H1 (cell line): ENCODE measurements around the gene RXFP1.

Experiments used
- EP300 ChIP-seq, 2 experiments: IDR thresholded peaks; 1 replicate in 1 of 2; 2 replicates in 1 of 2; pipeline ENCODE4 v1.6.1; 2011 to 2012; ENCODE audit warnings: low read depth in 2 of 2, low read length in 2 of 2, mild to moderate bottlenecking in 2 of 2, borderline replicate concordance in 1 of 2, inconsistent platforms in 1 of 2, moderate library complexity in 1 of 2
- EZH2 ChIP-seq: fragments of 200-600 bp; sonication (generic); IDR thresholded peaks from 2 replicates; pipeline ENCODE4 v1.7.1; 2012; ENCODE audit warnings: low read depth, mild to moderate bottlenecking, moderate library complexity, low read length, inconsistent platforms; ENCODE audit not compliant: severe bottlenecking
- GABPA ChIP-seq: IDR thresholded peaks from 2 replicates; pipeline ENCODE4 v1.6.1; 2011; ENCODE audit warnings: mild to moderate bottlenecking, low read length, moderate library complexity, borderline replicate concordance; ENCODE audit not compliant: insufficient read depth
- TF ChIP-seq, protein P1 (sequence below): IDR thresholded peaks from 2 replicates; pipeline ENCODE4 v1.6.1; 2012; ENCODE audit warnings: inconsistent platforms
- TF ChIP-seq, protein P2 (sequence below): IDR thresholded peaks from 2 replicates; pipeline ENCODE4 v1.6.1; 2011; ENCODE audit warnings: low read length, improper control_type of control experiment

DNA sequence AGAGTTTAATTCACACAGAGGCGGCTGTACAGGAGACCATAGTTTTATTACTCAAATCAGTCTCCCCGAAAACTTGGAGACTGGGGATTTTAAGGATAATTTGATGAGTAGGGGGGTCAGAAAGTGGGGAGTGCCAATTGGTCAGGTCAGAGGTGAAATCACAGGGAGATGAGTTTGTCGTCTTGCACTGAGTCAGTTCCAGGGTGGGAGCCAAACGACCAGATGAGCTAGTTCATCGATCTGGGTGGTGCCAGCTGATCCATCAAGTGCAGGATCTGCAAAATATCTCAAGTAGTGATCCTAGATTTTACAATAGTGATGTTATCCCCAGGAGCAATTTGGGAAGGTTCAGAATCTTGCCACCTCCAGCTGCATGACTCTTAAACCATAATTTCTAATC is 154.4 kb downstream of the RXFP1 start:
- TF ChIP-seq GABPA (no peak), EP300 (IDR thresholded peaks at IDR 0.05; ENCODE audit: borderline replicate concordance in 1 of 2, low read depth in 2 of 2, low read length in 2 of 2) (no peak), EZH2 (no peak)
- TF ChIP-seq, protein P1, sequence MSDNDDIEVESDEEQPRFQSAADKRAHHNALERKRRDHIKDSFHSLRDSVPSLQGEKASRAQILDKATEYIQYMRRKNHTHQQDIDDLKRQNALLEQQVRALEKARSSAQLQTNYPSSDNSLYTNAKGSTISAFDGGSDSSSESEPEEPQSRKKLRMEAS, result no peak
- TF ChIP-seq, protein P2, sequence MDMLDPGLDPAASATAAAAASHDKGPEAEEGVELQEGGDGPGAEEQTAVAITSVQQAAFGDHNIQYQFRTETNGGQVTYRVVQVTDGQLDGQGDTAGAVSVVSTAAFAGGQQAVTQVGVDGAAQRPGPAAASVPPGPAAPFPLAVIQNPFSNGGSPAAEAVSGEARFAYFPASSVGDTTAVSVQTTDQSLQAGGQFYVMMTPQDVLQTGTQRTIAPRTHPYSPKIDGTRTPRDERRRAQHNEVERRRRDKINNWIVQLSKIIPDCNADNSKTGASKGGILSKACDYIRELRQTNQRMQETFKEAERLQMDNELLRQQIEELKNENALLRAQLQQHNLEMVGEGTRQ, result no peak
